T-helper 1 cell treated with Interleukin-12 subunit alpha and Interleukin-12 subunit beta and Interleukin-4 antibody, amounts not matched to agents 30 μg/mL and 1 μg/mL, for 36 hours (primary cell): ENCODE results near the gene UBAC2.

Experiments used
- H3K27ac Mint-ChIP-seq: one replicate; pipeline ENCODE4 v1.8.0; 2021; ENCODE audit warnings: mild to moderate bottlenecking, mixed read lengths
- H3K27me3 Mint-ChIP-seq: one replicate; pipeline ENCODE4 v1.8.0; 2021; ENCODE audit warnings: low read depth, mixed read lengths
- H3K36me3 Mint-ChIP-seq: one replicate; pipeline ENCODE4 v1.8.0; 2021; ENCODE audit warnings: low read depth, mixed read lengths
- H3K4me1 Mint-ChIP-seq: one replicate; pipeline ENCODE4 v1.8.0; 2021; ENCODE audit warnings: low read depth, mixed read lengths
- H3K4me3 Mint-ChIP-seq: one replicate; pipeline ENCODE4 v1.8.0; 2021; ENCODE audit warnings: mild to moderate bottlenecking, moderate library complexity, mixed read lengths
- H3K9me3 Mint-ChIP-seq: one replicate; pipeline ENCODE4 v1.8.0; 2021; ENCODE audit warnings: mixed read lengths

Gene UBAC2

DNA sequence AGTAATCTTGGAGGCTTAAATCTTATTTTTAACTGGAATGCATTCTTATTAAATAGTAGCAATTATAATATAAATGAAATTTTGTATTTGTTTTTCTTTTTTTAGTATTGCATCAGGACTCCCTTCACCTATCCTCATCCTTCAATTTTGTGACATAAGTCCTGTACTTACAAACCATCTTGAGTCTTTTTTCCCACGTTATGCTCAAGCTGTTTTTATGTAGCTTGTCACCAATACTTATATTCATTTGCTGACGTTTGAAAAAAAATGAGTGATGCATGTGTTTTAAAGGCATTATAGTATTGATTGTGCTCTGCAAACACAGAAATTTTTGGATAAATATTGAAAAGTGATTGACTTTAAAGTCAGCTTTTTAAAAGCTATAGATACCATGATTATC is 56.6 kb downstream of the UBAC2 start:
- Mint-ChIP-seq H3K36me3 (peaks cover 40% of the 10 kb centered on the region), H3K4me3 (peak overlapping the region; percentile 74), H3K4me1 (peaks cover 47% of the 10 kb centered on the region), H3K27me3 (no peaks in the 10 kb centered on the region), H3K9me3 (no peaks in the 10 kb centered on the region), H3K27ac (no peak overlapping the region)

DNA sequence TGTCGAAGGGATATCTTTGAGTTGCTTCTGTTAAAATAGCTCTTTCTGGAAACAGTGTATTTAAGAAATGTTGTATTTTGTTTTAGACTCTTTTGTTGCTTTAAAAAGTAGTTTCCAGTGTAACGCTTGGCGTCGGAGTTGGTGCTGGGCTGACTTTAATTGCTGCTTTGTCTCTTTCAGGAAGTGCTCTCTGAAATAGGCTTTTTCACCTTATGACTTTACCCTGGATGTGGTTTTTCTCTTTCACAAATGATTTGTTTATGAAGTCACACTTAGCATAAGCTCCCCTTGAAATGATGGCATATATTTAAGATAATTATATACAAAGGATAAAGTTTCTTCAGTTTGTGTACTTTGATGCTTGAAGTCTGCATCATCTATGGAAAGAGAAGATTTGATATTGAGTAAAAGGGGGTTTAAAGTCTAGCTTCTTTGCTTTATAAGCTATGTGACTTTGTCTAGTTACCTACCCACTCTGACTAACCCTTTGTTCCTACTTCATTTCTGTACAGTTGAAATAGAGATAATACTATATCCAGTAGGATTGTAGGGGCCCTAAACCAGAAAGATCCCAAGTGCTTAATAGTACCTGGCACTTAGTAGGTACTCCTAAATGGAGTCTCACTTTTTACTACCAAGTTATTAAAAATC is 57.7 kb downstream of the UBAC2 start, which contains the start of gene GPR18:
TSS of gene GPR18 (minus strand) at position 170 of the 651 bp plus-strand sequence. CDS start 2,507 bp downstream, outside the sequence.
- H3K4me1 Mint-ChIP-seq, result peaks cover 47% of the 10 kb centered on the region
- H3K4me3 Mint-ChIP-seq, result peak within 1 kb of the TSS; percentile 87
- H3K27me3 Mint-ChIP-seq, result no peaks in the 10 kb centered on the region
- H3K27ac Mint-ChIP-seq, result peak within 1 kb of the TSS; percentile 91
- peaks cover 40% of the 10 kb centered on the region for H3K36me3 Mint-ChIP-seq
- no peaks in the 10 kb centered on the region for H3K9me3 Mint-ChIP-seq

GRCh38 chr13:99258946-99259345 is 58.3 kb downstream of the UBAC2 start:
- peak overlapping the region; percentile 91 for H3K27ac Mint-ChIP-seq
- H3K4me1 Mint-ChIP-seq, result peaks cover 54% of the 10 kb centered on the region
- no peaks in the 10 kb centered on the region for H3K27me3 Mint-ChIP-seq
- no peaks in the 10 kb centered on the region for H3K9me3 Mint-ChIP-seq
- peaks cover 40% of the 10 kb centered on the region for H3K36me3 Mint-ChIP-seq
- peak overlapping the region; percentile 58 for H3K4me3 Mint-ChIP-seq

DNA sequence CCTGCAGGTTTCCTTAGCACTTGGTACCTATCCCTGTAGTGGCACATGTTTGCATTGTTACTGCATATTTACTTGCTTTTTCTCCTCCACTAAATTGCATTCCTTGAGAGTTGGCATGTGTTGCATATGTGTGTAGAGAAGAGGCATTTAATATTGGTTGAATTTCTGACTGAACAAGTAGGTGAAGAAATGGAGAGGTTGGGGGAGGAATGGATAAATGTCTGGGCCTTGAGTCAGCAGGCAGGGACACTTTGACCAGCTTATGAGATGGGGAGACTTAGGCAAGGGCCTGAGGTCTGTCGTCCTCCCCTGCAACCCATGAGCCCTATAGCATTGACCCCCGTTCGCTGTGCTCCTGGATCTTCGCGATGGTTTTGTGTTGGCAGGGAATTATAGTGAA is 59.6 kb downstream of the UBAC2 start:
- Mint-ChIP-seq H3K4me3 (peak overlapping the region; percentile 52), H3K4me1 (peaks cover 53% of the 10 kb centered on the region), H3K27ac (peak overlapping the region; percentile 12), H3K27me3 (no peaks in the 10 kb centered on the region), H3K9me3 (no peaks in the 10 kb centered on the region), H3K36me3 (peaks cover 30% of the 10 kb centered on the region)

DNA sequence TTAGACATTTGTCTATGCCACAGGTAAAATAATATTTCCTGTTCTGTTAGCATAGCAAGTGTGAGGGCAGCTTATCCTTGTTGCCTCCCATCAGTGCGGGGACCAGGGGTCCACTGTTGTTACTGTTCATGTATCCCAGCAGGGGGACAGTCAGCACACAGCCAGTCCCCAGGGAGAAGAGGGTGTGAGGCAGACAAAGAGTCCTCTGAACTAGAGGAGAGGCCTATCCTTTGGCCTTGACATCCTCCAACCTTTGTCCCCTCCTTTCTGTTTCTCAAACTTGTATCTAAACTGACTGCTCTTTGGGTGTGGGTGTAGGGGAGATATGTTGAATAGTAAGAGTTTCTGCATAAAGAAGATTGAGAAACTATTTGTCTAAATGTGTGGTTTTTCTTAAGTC is 60.4 kb downstream of the UBAC2 start:
- H3K27ac Mint-ChIP-seq, result no peak overlapping the region
- no peaks in the 10 kb centered on the region for H3K9me3 Mint-ChIP-seq
- peaks cover 25% of the 10 kb centered on the region for H3K36me3 Mint-ChIP-seq
- H3K4me3 Mint-ChIP-seq, result no peak overlapping the region
- H3K27me3 Mint-ChIP-seq, result no peaks in the 10 kb centered on the region
- peaks cover 54% of the 10 kb centered on the region for H3K4me1 Mint-ChIP-seq

- Mint-ChIP-seq H3K27me3 (no peaks in the 10 kb centered on the region), H3K36me3 (peaks cover 24% of the 10 kb centered on the region), H3K9me3 (no peaks in the 10 kb centered on the region), H3K4me1 (peaks cover 43% of the 10 kb centered on the region), H3K4me3 (no peak overlapping the region), H3K27ac (no peak overlapping the region)
These were observed 62.6 kb downstream of the UBAC2 start for GRCh38 chr13:99263126-99263785.

DNA sequence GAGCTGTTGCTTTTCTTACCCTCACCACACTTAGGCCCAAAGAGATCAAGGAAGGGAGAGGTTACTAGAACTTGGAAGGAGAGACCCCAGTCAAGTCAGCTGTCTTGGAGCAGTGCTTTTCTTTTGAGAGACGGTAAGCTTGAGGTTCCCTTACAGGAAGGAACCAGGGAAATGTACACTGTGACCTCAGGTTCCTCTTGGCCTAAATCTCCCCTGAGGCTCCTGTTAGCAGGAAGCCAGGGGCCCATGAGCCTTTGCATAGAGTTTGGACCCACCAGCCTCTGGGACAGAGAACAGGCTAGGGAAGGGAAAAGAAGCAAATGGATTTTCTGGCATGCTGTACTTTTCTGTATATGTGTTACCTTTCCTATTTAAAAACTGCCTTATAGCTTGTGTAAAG is 63.4 kb downstream of the UBAC2 start:
- no peaks in the 10 kb centered on the region for H3K9me3 Mint-ChIP-seq
- H3K4me1 Mint-ChIP-seq, result peaks cover 41% of the 10 kb centered on the region
- H3K27ac Mint-ChIP-seq, result peak overlapping the region; percentile 31
- H3K4me3 Mint-ChIP-seq, result no peak overlapping the region
- peaks cover 24% of the 10 kb centered on the region for H3K36me3 Mint-ChIP-seq
- H3K27me3 Mint-ChIP-seq, result no peaks in the 10 kb centered on the region

- H3K4me1 Mint-ChIP-seq, result peaks cover 30% of the 10 kb centered on the region
- H3K4me3 Mint-ChIP-seq, result no peak overlapping the region
- H3K27me3 Mint-ChIP-seq, result no peaks in the 10 kb centered on the region
- no peaks in the 10 kb centered on the region for H3K9me3 Mint-ChIP-seq
- peaks cover 16% of the 10 kb centered on the region for H3K36me3 Mint-ChIP-seq
- H3K27ac Mint-ChIP-seq, result no peak overlapping the region
These were observed 64.6 kb downstream of the UBAC2 start for GRCh38 chr13:99265162-99265800.

DNA sequence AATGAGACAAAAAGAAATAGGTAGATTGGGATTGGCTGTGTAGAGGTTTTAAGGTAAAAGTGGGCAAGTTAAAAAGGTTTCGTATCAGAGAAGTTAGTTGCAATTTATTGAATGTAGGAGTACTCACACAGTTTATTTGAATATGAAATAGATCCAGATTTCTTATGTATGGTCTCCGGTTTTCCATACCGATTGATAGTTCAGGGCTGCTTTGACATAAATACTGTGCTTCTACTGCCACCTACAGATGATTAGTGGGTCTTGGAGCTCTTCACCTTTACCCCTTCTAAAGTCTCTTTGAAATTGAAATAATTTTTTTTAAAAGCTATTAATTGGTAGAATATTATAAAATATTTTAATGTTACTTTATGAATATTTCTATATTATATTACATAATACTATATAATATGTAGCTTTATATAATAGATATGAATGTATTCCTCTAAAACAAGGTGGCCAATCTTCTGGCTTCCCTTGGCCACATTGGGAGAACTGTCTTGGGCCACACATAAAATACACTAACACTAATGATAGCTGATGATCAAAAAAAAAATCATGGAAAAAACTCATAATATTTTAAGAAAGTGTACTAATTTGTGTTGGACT is 65.3 kb downstream of the UBAC2 start:
- H3K27me3 Mint-ChIP-seq, result no peaks in the 10 kb centered on the region
- H3K4me1 Mint-ChIP-seq, result peaks cover 29% of the 10 kb centered on the region
- no peaks in the 10 kb centered on the region for H3K9me3 Mint-ChIP-seq
- H3K27ac Mint-ChIP-seq, result no peak overlapping the region
- H3K36me3 Mint-ChIP-seq, result peaks cover 17% of the 10 kb centered on the region
- no peak overlapping the region for H3K4me3 Mint-ChIP-seq

DNA sequence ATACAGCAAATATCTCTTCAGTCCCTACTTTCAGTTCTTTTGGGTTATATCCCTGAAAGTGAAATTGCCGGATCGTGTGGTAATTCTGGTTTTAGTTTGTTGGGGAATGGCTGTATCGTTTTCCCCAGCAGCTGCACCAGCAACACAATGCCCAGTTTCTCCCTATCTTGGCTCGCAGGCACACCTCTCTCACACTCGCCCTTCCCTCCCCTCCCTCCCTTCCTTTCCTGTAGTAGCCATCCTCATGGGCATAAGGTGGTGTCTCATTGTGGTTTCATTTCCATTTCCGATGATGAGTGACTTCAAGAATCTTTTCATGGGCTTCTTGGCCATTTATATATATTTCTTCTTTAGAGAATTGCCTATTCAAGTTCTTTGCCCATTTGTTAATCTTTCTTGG is 66.2 kb downstream of the UBAC2 start:
- Mint-ChIP-seq H3K27ac (no peak overlapping the region), H3K36me3 (peaks cover 16% of the 10 kb centered on the region)

GRCh38 chr13:99267927-99268326 is 67.3 kb downstream of the UBAC2 start:
- H3K4me1 Mint-ChIP-seq, result peaks cover 27% of the 10 kb centered on the region
- H3K4me3 Mint-ChIP-seq, result no peak overlapping the region
- no peaks in the 10 kb centered on the region for H3K27me3 Mint-ChIP-seq
- no peak overlapping the region for H3K27ac Mint-ChIP-seq
- peaks cover 21% of the 10 kb centered on the region for H3K36me3 Mint-ChIP-seq
- H3K9me3 Mint-ChIP-seq, result peaks cover 11% of the 10 kb centered on the region

More for the DNA sequence above, 66.2 kb downstream of the UBAC2 start:
- H3K4me3 Mint-ChIP-seq, result no peak overlapping the region
- no peaks in the 10 kb centered on the region for H3K9me3 Mint-ChIP-seq
- H3K27me3 Mint-ChIP-seq, result no peaks in the 10 kb centered on the region
- peaks cover 27% of the 10 kb centered on the region for H3K4me1 Mint-ChIP-seq

- peaks cover 15% of the 10 kb centered on the region for H3K9me3 Mint-ChIP-seq
- no peak overlapping the region for H3K27ac Mint-ChIP-seq
- H3K4me1 Mint-ChIP-seq, result peaks cover 28% of the 10 kb centered on the region
- peaks cover 28% of the 10 kb centered on the region for H3K36me3 Mint-ChIP-seq
- no peak overlapping the region for H3K4me3 Mint-ChIP-seq
- no peaks in the 10 kb centered on the region for H3K27me3 Mint-ChIP-seq
These were observed 68.2 kb downstream of the UBAC2 start for GRCh38 chr13:99268822-99269221.

DNA sequence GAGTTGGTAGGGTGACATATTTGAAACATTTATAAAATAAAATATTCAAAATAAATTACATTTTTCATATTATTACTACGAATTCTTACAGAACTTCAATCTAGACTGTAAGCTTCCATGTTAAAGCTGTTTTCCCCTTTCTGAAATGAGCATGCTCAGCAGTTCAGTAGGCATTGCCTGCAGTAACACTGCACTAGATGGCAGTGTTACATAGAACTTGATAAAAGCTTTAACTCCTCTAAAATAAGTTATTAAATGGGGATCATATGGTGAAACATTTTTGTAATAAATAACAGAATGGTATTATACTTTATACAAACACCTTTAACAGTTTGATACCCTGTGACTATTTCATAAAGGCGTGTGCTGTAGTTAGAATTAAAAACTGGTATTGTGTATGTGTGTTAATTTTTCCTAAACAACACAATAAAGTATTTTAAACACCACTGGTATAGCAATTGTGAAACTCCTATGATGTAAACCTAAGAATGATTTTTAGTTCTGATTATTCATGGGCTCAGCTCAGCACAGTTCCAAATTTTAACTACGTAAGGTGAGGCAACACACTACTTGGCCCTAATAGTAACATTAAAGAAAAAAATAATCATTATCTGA is 69.1 kb downstream of the UBAC2 start:
- Mint-ChIP-seq H3K27me3 (no peaks in the 10 kb centered on the region), H3K4me1 (peaks cover 27% of the 10 kb centered on the region), H3K27ac (no peak overlapping the region), H3K9me3 (peaks cover 15% of the 10 kb centered on the region), H3K4me3 (no peak overlapping the region), H3K36me3 (peaks cover 30% of the 10 kb centered on the region)

DNA sequence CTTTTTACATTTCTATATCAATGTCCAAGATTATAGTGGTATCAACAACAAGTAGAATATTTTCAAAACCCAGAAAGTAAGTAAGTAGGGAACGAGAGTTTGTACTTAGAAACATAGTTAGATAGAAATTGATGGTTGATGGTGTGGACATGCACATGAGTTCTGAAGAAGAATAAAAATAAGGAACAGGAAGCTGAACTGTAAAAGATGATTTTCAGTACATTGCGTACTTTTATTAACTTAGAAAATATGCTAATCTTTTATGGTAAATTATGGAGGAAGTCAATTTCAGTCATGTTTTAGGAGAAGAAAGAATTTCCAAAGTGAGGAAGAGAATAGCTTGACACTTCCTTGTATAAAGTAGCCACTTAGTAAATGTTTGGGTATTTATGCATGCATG is 69.9 kb downstream of the UBAC2 start:
- Mint-ChIP-seq H3K4me1 (peaks cover 31% of the 10 kb centered on the region), H3K9me3 (peaks cover 15% of the 10 kb centered on the region), H3K27me3 (no peaks in the 10 kb centered on the region), H3K27ac (no peak overlapping the region), H3K36me3 (peaks cover 34% of the 10 kb centered on the region), H3K4me3 (no peak overlapping the region)
